PFSK-1 (cell line): ENCODE data around the gene GNAS.

Source experiments
- FOXP2 ChIP-seq: optimal IDR thresholded peaks from 2 replicates; pipeline ENCODE3; 2011; ENCODE audit warnings: borderline replicate concordance, control low read depth, inconsistent platforms; ENCODE audit not compliant: insufficient read depth; ENCODE audit errors: extremely low read length, extremely low read depth
- POLR2AphosphoS5 ChIP-seq: IDR thresholded peaks from 2 replicates; pipeline ENCODE4 v1.6.1; 2012; ENCODE audit warnings: low read depth, mild to moderate bottlenecking, control low read depth, low read length, moderate library complexity
- REST ChIP-seq, 2 experiments: IDR thresholded peaks; 2 replicates each; pipeline versions ENCODE4 v1.6.1 to v1.8.0; 2011 to 2012; ENCODE audit warnings: low read depth in 2 of 2, low read length in 2 of 2, control low read depth in 1 of 2, inconsistent platforms in 1 of 2, mild to moderate bottlenecking in 1 of 2, moderate library complexity in 1 of 2; ENCODE audit not compliant: insufficient read depth in 1 of 2
- SIN3A ChIP-seq: IDR thresholded peaks from 2 replicates; pipeline ENCODE4 v1.6.1; 2012; ENCODE audit warnings: mild to moderate bottlenecking, low read length, moderate library complexity, borderline replicate concordance; ENCODE audit not compliant: insufficient read depth
- TAF1 ChIP-seq: IDR thresholded peaks from 2 replicates; pipeline ENCODE4 v1.6.1; 2012; ENCODE audit warnings: low read length, control low read depth, borderline replicate concordance; ENCODE audit not compliant: insufficient read depth

Gene GNAS

GRCh38 chr20:58891086-58891717, 38.7 kb downstream of the GNAS start:
- TF ChIP-seq TAF1: 0 out of 2 replicates have a peak, but pooled peaks have one; percentile 46
- TF ChIP-seq POLR2AphosphoS5: no peak
- TF ChIP-seq FOXP2: peak; percentile 46

GRCh38 chr20:58891718-58892140, 39.2 kb downstream of the GNAS start:
- TF ChIP-seq FOXP2 (no peak), TAF1 (no peak), SIN3A (no peak), REST (IDR thresholded peaks at IDR 0.05; ENCODE audit: insufficient read depth in 1 of 2, low read depth in 2 of 2, low read length in 2 of 2) (no peak), POLR2AphosphoS5 (no peak)

GRCh38 chr20:58892141-58892931, 39.8 kb downstream of the GNAS start:
- TF ChIP-seq REST (IDR thresholded peaks at IDR 0.05; ENCODE audit: insufficient read depth in 1 of 2, low read depth in 2 of 2, low read length in 2 of 2): no peak
- no peak for TF ChIP-seq FOXP2
- no peak; the same call in 1 of the 2 replicates for TF ChIP-seq POLR2AphosphoS5
- no peak; the same call in 1 of the 2 replicates for TF ChIP-seq SIN3A
- no peak for TF ChIP-seq TAF1

GRCh38 chr20:58892932-58893224, 40.4 kb downstream of the GNAS start:
- TF ChIP-seq SIN3A (no peak), FOXP2 (no peak), TAF1 (no peak), REST (IDR thresholded peaks at IDR 0.05; ENCODE audit: insufficient read depth in 1 of 2, low read depth in 2 of 2, low read length in 2 of 2) (no peak), POLR2AphosphoS5 (no peak)

- TF ChIP-seq POLR2AphosphoS5 (no peak), REST (IDR thresholded peaks at IDR 0.05; ENCODE audit: insufficient read depth in 1 of 2, low read depth in 2 of 2, low read length in 2 of 2) (no peak), FOXP2 (no peak), TAF1 (no peak), SIN3A (no peak)
Observed at GRCh38 chr20:58893355-58894120, 41.0 kb downstream of the GNAS start.
